Progenitor cell of endocrine pancreas (in vitro differentiated cells): ENCODE measurements around the gene CABLES2. TPM values are rescaled to one million over a fixed set of nuclear protein-coding genes. Genes with fewer than 3 reads are reported as not detected.

Experiments used
- DNase-seq: peaks from one replicate; pipeline ENCODE4 v3.0.0; 2021; ENCODE audit warnings: low spot score; ENCODE audit not compliant: unreplicated experiment
- H3K27ac Mint-ChIP-seq: 2 replicates; pipeline ENCODE4 v1.8.0; 2021; ENCODE audit warnings: mild to moderate bottlenecking, moderate library complexity, mixed read lengths
- H3K27me3 Mint-ChIP-seq: 2 replicates; pipeline ENCODE4 v1.8.0; 2021; ENCODE audit warnings: mixed read lengths
- H3K36me3 Mint-ChIP-seq: 2 replicates; pipeline ENCODE4 v1.8.0; 2022; ENCODE audit warnings: mixed read lengths; ENCODE audit not compliant: insufficient read depth
- H3K4me1 Mint-ChIP-seq: 2 replicates; pipeline ENCODE4 v1.8.0; 2021; ENCODE audit warnings: low read depth, mixed read lengths
- H3K4me3 Mint-ChIP-seq: 2 replicates; pipeline ENCODE4 v1.8.0; 2021; ENCODE audit warnings: low read depth, mild to moderate bottlenecking, moderate library complexity, mixed read lengths
- H3K9me3 Mint-ChIP-seq: 2 replicates; pipeline ENCODE4 v1.8.0; 2021; ENCODE audit warnings: low read depth, mixed read lengths
- CTCF ChIP-seq: fragments of 200-600 bp; sonication (generic); IDR thresholded peaks from one replicate; pipeline ENCODE4 v1.5.0; 2021; ENCODE audit warnings: antibody characterized with exemption, mild to moderate bottlenecking; ENCODE audit not compliant: unreplicated experiment
- total RNA-seq: library from RNA; stranded (reverse); gene quantifications from 2 replicates; pipeline ENCODE4 v1.2.1, GENCODE V29; 2021

CABLES2 gene
- total RNA-seq, 1 donor from 2014 or later, result 21.7 TPM

- peaks cover 5% of the 10 kb centered on the region for H3K36me3 Mint-ChIP-seq
- no peak overlapping the region for H3K27ac Mint-ChIP-seq
- DNase-seq, result no peak
- H3K4me1 Mint-ChIP-seq, result peaks cover 11% of the 10 kb centered on the region
- TF ChIP-seq CTCF, result no peak
- no peaks in the 10 kb centered on the region for H3K9me3 Mint-ChIP-seq
- no peaks in the 10 kb centered on the region for H3K27me3 Mint-ChIP-seq
- H3K4me3 Mint-ChIP-seq, result peak overlapping the region; percentile 21
These were observed 3.8 kb downstream of the CABLES2 start for GRCh38 chr20:62403331-62403730.

- Mint-ChIP-seq H3K4me3 (no peak overlapping the region), H3K4me1 (peaks cover 11% of the 10 kb centered on the region), H3K9me3 (no peaks in the 10 kb centered on the region), H3K27ac (no peak overlapping the region), H3K27me3 (no peaks in the 10 kb centered on the region), H3K36me3 (peaks cover 5% of the 10 kb centered on the region)
- no peak for TF ChIP-seq CTCF
- DNase-seq, result no peak
These were observed 4.5 kb downstream of the CABLES2 start for GRCh38 chr20:62402456-62403150.

- peaks cover 5% of the 10 kb centered on the region for H3K36me3 Mint-ChIP-seq
- no peak overlapping the region for H3K27ac Mint-ChIP-seq
- H3K4me3 Mint-ChIP-seq, result no peak overlapping the region
- H3K27me3 Mint-ChIP-seq, result no peaks in the 10 kb centered on the region
- no peaks in the 10 kb centered on the region for H3K9me3 Mint-ChIP-seq
- peaks cover 11% of the 10 kb centered on the region for H3K4me1 Mint-ChIP-seq
- no peak for DNase-seq
- TF ChIP-seq CTCF, result peak; percentile 39
These were observed 5.7 kb downstream of the CABLES2 start for GRCh38 chr20:62401331-62401779.

DNA sequence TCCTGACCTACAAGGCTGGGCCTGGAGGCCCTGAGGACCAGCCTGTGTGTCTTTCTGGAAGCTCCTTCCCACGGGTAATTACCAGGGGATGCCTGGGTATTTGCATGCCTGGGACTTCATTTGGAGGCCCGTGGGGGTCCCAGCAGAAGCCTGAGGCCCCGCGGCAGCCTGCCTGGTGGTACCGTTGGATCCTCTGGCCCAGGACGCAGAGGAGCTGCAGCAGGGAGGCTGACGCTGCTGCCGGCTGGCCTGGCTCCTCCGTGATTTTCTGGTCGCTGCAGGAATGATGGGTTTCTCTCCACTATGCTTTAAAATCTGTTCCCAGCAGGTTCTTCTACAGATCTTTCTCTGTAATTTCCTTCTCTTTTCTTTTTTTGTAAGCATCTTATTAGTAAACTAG, 6.5 kb downstream of the CABLES2 start:
- peaks cover 5% of the 10 kb centered on the region for H3K4me1 Mint-ChIP-seq
- H3K4me3 Mint-ChIP-seq, result no peak overlapping the region
- no peaks in the 10 kb centered on the region for H3K9me3 Mint-ChIP-seq
- peak overlapping the region; percentile 84 for H3K27ac Mint-ChIP-seq
- DNase-seq, result no peak
- no peaks in the 10 kb centered on the region for H3K27me3 Mint-ChIP-seq
- TF ChIP-seq CTCF, result no peak
- peaks cover 5% of the 10 kb centered on the region for H3K36me3 Mint-ChIP-seq

DNA sequence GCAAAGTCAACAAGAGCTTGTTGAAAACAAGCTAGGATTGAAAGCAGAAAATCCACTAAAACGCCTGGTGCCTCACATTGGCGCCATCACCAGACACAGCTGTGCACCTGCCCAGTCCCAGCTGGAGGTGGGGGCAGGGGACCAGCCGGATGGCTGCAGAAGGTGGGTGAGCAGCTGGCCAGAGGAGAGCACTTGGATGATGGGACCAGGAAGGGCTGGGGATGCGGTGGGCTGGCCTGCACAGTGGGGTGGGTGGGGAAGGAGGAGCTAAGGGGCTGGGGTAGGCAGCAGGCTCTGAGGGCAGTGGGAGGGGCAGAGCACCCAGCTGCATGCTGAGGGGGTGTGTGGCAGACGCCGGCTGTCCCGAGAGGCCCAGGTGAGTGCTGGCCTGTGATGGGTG, 7.1 kb downstream of the CABLES2 start:
- no peaks in the 10 kb centered on the region for H3K27me3 Mint-ChIP-seq
- peaks cover 5% of the 10 kb centered on the region for H3K36me3 Mint-ChIP-seq
- H3K4me3 Mint-ChIP-seq, result no peak overlapping the region
- H3K27ac Mint-ChIP-seq, result no peak overlapping the region
- no peak for DNase-seq
- peaks cover 1% of the 10 kb centered on the region for H3K4me1 Mint-ChIP-seq
- H3K9me3 Mint-ChIP-seq, result no peaks in the 10 kb centered on the region
- TF ChIP-seq CTCF, result no peak
